Measurements from ENCODE around the gene TRIM33.

TRIM33 gene

DNA sequence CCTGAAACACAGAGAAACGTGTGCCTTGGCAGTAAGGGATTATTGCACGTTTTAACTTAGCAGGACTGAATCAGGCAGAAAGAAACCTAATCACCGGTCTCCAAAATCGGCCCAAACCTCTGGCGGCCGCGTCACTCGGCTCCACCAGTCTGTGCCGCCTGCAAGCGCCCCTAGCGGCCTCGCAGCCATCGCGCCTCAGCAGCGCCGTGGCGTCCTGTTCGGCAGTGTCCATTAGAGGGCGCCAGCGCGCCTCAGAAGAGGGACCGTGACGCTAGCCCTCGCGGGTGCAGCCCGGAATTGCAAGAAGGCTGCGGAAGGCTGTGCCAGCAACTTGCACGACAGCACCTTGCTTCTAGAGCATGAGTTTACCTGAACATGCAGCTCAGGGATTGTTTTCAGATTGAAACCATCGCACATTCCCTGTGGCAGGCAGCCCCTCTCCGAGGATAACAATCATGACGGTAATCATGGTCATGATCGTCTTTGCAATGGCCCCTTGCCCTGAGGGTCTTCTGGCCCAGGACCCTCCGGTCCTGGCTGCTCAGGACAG lies 164.4 kb downstream of the TRIM33 start:
- peak; percentile 98 for DNase-seq

DNA sequence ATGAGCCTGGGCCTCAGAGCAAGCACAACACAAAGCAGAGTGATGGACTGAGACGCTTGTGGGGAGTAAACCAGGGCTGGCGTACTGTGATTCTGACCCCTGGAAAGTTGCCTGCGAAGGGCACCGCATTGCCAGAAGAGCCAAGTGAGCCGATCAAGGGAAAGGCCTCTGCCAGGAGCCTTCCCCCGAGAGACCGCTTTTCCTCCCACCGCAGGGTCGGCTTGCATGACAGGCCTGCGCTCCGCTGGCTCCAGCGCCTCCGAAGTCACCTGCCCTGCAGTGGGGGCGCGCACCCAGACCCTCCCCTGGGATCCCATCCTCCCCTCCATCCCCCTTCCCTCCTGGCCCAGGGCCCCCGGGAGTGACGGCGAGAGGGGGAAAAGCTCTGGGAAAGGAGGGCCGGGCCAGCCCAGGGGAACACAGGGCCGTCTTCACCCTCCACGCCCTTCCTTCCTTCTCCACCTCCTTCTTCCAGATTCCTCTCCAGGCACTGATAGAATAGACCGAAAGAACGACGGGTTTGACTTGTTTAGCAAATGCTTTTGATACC lies 165.0 kb downstream of the TRIM33 start:
- no peak for DNase-seq

DNA sequence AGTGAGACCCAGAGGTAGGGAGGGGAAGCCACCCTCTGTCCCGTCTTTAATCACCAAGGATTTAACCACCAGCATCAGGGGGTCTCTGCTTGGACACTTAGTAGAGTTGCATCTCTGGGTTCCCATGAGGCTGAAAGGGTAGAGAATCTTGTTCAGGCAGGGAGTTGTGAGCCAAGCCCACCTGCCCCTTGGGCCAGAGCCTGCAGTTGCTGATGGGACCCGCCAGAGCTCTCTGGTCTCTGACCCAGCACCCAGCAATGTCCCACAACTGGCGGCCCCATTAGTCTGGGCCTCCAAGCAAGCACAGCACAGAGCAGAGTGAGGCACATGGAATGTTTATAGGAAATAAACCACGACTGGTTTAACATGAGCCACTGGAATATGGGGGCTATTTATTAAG lies 166.3 kb downstream of the TRIM33 start:
- no peak for DNase-seq
